ENCODE data around the gene GPR68.

The GPR68 gene

GRCh38 chr14:91232603-91233002 lies 11.9 kb downstream of the GPR68 start:
- no peak overlapping the region for H2BK15ac ChIP-seq (ENCODE audit: low read length)
- no peak for DNase-seq (ENCODE audit: low spot score)
- H3K9me3 ChIP-seq (replicated peaks in 1 of 2; ENCODE audit: control insufficient read depth in 2 of 2, insufficient read depth in 1 of 2, low read depth in 1 of 2, low read length in 2 of 2) = peaks cover 13 to 16% of the 10 kb centered on the region in 2 donors
- H4K91ac ChIP-seq (ENCODE audit: low read depth, low read length, poor library complexity) = no peak overlapping the region
- no peak overlapping the region for H3K4me3 ChIP-seq (ENCODE audit: low read length in 2 of 2)
- no peak overlapping the region for H2AFZ ChIP-seq (ENCODE audit: low read length)
- H3K4ac ChIP-seq (ENCODE audit: low read length) = no peak overlapping the region
- no peaks in the 10 kb centered on the region for H3K79me1 ChIP-seq (ENCODE audit: low read depth, low read length)
- no peak overlapping the region for H4K8ac ChIP-seq (ENCODE audit: low read depth, low read length)
- no peak overlapping the region for H3K14ac ChIP-seq (ENCODE audit: low read length)
- no peaks in the 10 kb centered on the region for H3K4me1 ChIP-seq (ENCODE audit: control insufficient read depth in 2 of 2, insufficient read depth in 1 of 2, low read depth in 1 of 2, low read length in 2 of 2)
- H2BK12ac ChIP-seq (ENCODE audit: low read length) = no peak overlapping the region
- H3K23ac ChIP-seq (ENCODE audit: low read depth, low read length, poor library complexity) = no peak overlapping the region
- no peak overlapping the region for H2BK120ac ChIP-seq (ENCODE audit: low read depth, low read length)
- no peak overlapping the region for H2AK5ac ChIP-seq (ENCODE audit: low read depth, low read length)
- no peak overlapping the region for H3K18ac ChIP-seq (ENCODE audit: low read length)
- H2BK5ac ChIP-seq (ENCODE audit: low read length) = no peak overlapping the region
- whole genome bisulfite sequencing, 2 donors (ENCODE audit: extremely low coverage in 2 of 2, insufficient read length in 2 of 2, insufficient replicate concordance in 1 of 2) = no CpG with 5 or more reads among the region's 2 CpGs
- no peaks in the 10 kb centered on the region for H3K36me3 ChIP-seq (replicated peaks in 1 of 2; ENCODE audit: control insufficient read depth in 2 of 2, insufficient read depth in 2 of 2, low read length in 2 of 2)
- no peak overlapping the region for H3K4me2 ChIP-seq (ENCODE audit: insufficient read depth, low read length, poor library complexity, severe bottlenecking)
- H3K9ac ChIP-seq (ENCODE audit: low read depth, low read length, poor library complexity) = no peak overlapping the region
- no peak overlapping the region for H3K27ac ChIP-seq (replicated peaks; ENCODE audit: low read length)
- H3K27me3 ChIP-seq (ENCODE audit: control insufficient read depth in 3 of 3, insufficient read depth in 3 of 3, low read depth in 1 of 3, low read length in 3 of 3) = no peaks in the 10 kb centered on the region

DNA sequence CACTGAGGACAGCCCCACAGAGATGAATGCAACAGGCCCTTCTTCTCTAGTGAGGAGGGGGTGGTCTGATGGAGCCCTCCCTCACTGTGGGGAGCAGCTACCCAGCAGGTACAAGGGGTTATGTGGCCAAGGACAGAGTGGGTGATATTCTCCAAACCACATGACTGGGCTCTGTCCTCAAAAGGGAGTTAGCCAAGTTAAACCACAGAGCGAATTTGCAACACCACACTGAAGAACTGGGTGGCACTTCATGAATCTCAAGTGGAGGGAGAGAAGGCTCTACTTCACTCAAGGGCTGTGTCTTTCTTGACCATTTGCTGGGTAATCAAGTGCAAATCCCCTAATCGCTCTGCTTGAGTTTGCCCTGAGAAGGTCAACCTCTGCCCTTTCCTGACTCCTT lies 12.5 kb downstream of the GPR68 start:
- no peak overlapping the region for H2AK5ac ChIP-seq (ENCODE audit: low read depth, low read length)
- no peak overlapping the region for H3K14ac ChIP-seq (ENCODE audit: low read length)
- H2AFZ ChIP-seq (ENCODE audit: low read length) = no peak overlapping the region
- no peak overlapping the region for H4K8ac ChIP-seq (ENCODE audit: low read depth, low read length)
- no peak overlapping the region for H3K4me3 ChIP-seq (ENCODE audit: low read length in 2 of 2)
- H4K91ac ChIP-seq (ENCODE audit: low read depth, low read length, poor library complexity) = no peak overlapping the region
- H3K23ac ChIP-seq (ENCODE audit: low read depth, low read length, poor library complexity) = no peak overlapping the region
- no peak overlapping the region for H2BK5ac ChIP-seq (ENCODE audit: low read length)
- no peak for DNase-seq (ENCODE audit: low spot score)
- H3K9ac ChIP-seq (ENCODE audit: low read depth, low read length, poor library complexity) = no peak overlapping the region
- H3K18ac ChIP-seq (ENCODE audit: low read length) = no peak overlapping the region
- H3K79me1 ChIP-seq (ENCODE audit: low read depth, low read length) = no peaks in the 10 kb centered on the region
- peaks cover 13 to 16% of the 10 kb centered on the region in 2 donors for H3K9me3 ChIP-seq (replicated peaks in 1 of 2; ENCODE audit: control insufficient read depth in 2 of 2, insufficient read depth in 1 of 2, low read depth in 1 of 2, low read length in 2 of 2)
- no peaks in the 10 kb centered on the region for H3K27me3 ChIP-seq (ENCODE audit: control insufficient read depth in 3 of 3, insufficient read depth in 3 of 3, low read depth in 1 of 3, low read length in 3 of 3)
- H2BK15ac ChIP-seq (ENCODE audit: low read length) = no peak overlapping the region
- no peak overlapping the region for H3K4ac ChIP-seq (ENCODE audit: low read length)
- H2BK120ac ChIP-seq (ENCODE audit: low read depth, low read length) = no peak overlapping the region
- H3K4me2 ChIP-seq (ENCODE audit: insufficient read depth, low read length, poor library complexity, severe bottlenecking) = no peak overlapping the region
- no peaks in the 10 kb centered on the region for H3K36me3 ChIP-seq (replicated peaks in 1 of 2; ENCODE audit: control insufficient read depth in 2 of 2, insufficient read depth in 2 of 2, low read length in 2 of 2)
- no peak overlapping the region for H2BK12ac ChIP-seq (ENCODE audit: low read length)
- no peaks in the 10 kb centered on the region for H3K4me1 ChIP-seq (ENCODE audit: control insufficient read depth in 2 of 2, insufficient read depth in 1 of 2, low read depth in 1 of 2, low read length in 2 of 2)
- H3K27ac ChIP-seq (replicated peaks; ENCODE audit: low read length) = no peak overlapping the region
- no CpG with 5 or more reads among the region's 2 CpGs for whole genome bisulfite sequencing, 2 donors (ENCODE audit: extremely low coverage in 2 of 2, insufficient read length in 2 of 2, insufficient replicate concordance in 1 of 2)

GRCh38 chr14:91231446-91231845 lies 13.1 kb downstream of the GPR68 start:
- no peak for DNase-seq (ENCODE audit: low spot score)
- H3K4me1 ChIP-seq (ENCODE audit: control insufficient read depth in 2 of 2, insufficient read depth in 1 of 2, low read depth in 1 of 2, low read length in 2 of 2) = no peaks in the 10 kb centered on the region
- no peak overlapping the region for H2AK5ac ChIP-seq (ENCODE audit: low read depth, low read length)
- H3K27me3 ChIP-seq (ENCODE audit: control insufficient read depth in 3 of 3, insufficient read depth in 3 of 3, low read depth in 1 of 3, low read length in 3 of 3) = no peaks in the 10 kb centered on the region
- no peak overlapping the region for H2BK5ac ChIP-seq (ENCODE audit: low read length)
- H2BK120ac ChIP-seq (ENCODE audit: low read depth, low read length) = no peak overlapping the region
- no peak overlapping the region for H2BK15ac ChIP-seq (ENCODE audit: low read length)
- H3K14ac ChIP-seq (ENCODE audit: low read length) = no peak overlapping the region
- no peaks in the 10 kb centered on the region for H3K79me1 ChIP-seq (ENCODE audit: low read depth, low read length)
- WGBS, 2 donors (ENCODE audit: extremely low coverage in 2 of 2, insufficient read length in 2 of 2, insufficient replicate concordance in 1 of 2) = no CpG with 5 or more reads among the region's 3 CpGs
- H3K4me3 ChIP-seq (ENCODE audit: low read length in 2 of 2) = no peak overlapping the region
- H3K9me3 ChIP-seq (replicated peaks in 1 of 2; ENCODE audit: control insufficient read depth in 2 of 2, insufficient read depth in 1 of 2, low read depth in 1 of 2, low read length in 2 of 2) = peaks cover 13 to 16% of the 10 kb centered on the region in 2 donors
- H3K4ac ChIP-seq (ENCODE audit: low read length) = no peak overlapping the region
- H4K91ac ChIP-seq (ENCODE audit: low read depth, low read length, poor library complexity) = no peak overlapping the region
- no peak overlapping the region for H3K23ac ChIP-seq (ENCODE audit: low read depth, low read length, poor library complexity)
- H3K36me3 ChIP-seq (replicated peaks in 1 of 2; ENCODE audit: control insufficient read depth in 2 of 2, insufficient read depth in 2 of 2, low read length in 2 of 2) = no peaks in the 10 kb centered on the region
- no peak overlapping the region for H4K8ac ChIP-seq (ENCODE audit: low read depth, low read length)
- H3K18ac ChIP-seq (ENCODE audit: low read length) = no peak overlapping the region
- H3K4me2 ChIP-seq (ENCODE audit: insufficient read depth, low read length, poor library complexity, severe bottlenecking) = no peak overlapping the region
- H3K9ac ChIP-seq (ENCODE audit: low read depth, low read length, poor library complexity) = no peak overlapping the region
- no peak overlapping the region for H2BK12ac ChIP-seq (ENCODE audit: low read length)
- no peak overlapping the region for H3K27ac ChIP-seq (replicated peaks; ENCODE audit: low read length)
- no peak overlapping the region for H2AFZ ChIP-seq (ENCODE audit: low read length)

DNA sequence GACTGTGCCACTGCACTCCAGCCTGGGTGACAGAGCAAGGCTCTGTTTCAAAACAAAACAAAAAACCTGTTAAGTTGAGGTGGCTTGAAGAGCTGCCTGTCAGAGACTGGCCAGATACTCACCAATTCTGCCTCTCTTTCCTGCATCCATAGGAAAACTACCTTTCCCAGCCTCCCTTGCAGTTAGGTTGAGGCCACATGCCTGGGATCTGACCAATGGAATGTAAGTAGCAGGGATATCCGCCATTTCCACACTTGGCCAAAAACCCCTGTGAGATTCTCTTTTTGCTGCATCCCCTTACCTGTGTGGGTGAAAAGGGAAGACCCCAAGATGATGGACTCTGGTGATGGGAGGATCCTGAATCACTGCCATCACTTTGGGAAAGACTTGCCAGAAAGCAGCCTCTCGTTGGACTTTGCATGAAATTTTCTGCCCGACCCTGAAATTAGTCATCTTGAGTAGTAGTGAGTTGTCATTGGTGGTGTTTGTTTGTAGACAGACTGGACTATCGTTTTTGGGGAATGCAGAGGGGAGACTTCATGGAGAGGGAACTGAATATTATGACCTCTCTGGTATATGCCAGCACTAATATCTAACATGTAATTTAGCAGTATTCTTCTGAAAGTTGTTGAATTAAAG lies 14.0 kb downstream of the GPR68 start:
- Histone ChIP-seq H3K4ac (ENCODE audit: low read length) (no peak overlapping the region), H3K23ac (ENCODE audit: low read depth, low read length, poor library complexity) (no peak overlapping the region), H2AFZ (ENCODE audit: low read length) (no peak overlapping the region), H3K9ac (ENCODE audit: low read depth, low read length, poor library complexity) (no peak overlapping the region), H3K27me3 (ENCODE audit: control insufficient read depth in 3 of 3, insufficient read depth in 3 of 3, low read depth in 1 of 3, low read length in 3 of 3) (no peaks in the 10 kb centered on the region), H3K14ac (ENCODE audit: low read length) (no peak overlapping the region), H3K4me1 (ENCODE audit: control insufficient read depth in 2 of 2, insufficient read depth in 1 of 2, low read depth in 1 of 2, low read length in 2 of 2) (no peaks in the 10 kb centered on the region), H2AK5ac (ENCODE audit: low read depth, low read length) (no peak overlapping the region), H3K9me3 (replicated peaks in 1 of 2; ENCODE audit: control insufficient read depth in 2 of 2, insufficient read depth in 1 of 2, low read depth in 1 of 2, low read length in 2 of 2) (peaks cover 13 to 16% of the 10 kb centered on the region in 2 donors), H3K36me3 (replicated peaks in 1 of 2; ENCODE audit: control insufficient read depth in 2 of 2, insufficient read depth in 2 of 2, low read length in 2 of 2) (no peaks in the 10 kb centered on the region), H2BK5ac (ENCODE audit: low read length) (no peak overlapping the region), H3K79me1 (ENCODE audit: low read depth, low read length) (no peaks in the 10 kb centered on the region), H4K91ac (ENCODE audit: low read depth, low read length, poor library complexity) (no peak overlapping the region), H3K27ac (replicated peaks; ENCODE audit: low read length) (no peak overlapping the region), H3K18ac (ENCODE audit: low read length) (no peak overlapping the region), H2BK120ac (ENCODE audit: low read depth, low read length) (no peak overlapping the region), H4K8ac (ENCODE audit: low read depth, low read length) (no peak overlapping the region), H3K4me3 (ENCODE audit: low read length in 2 of 2) (no peak overlapping the region), H3K4me2 (ENCODE audit: insufficient read depth, low read length, poor library complexity, severe bottlenecking) (no peak overlapping the region), H2BK15ac (ENCODE audit: low read length) (no peak overlapping the region), H2BK12ac (ENCODE audit: low read length) (no peak overlapping the region)
- DNase-seq (ENCODE audit: low spot score) = no peak
- WGBS, 2 donors (ENCODE audit: extremely low coverage in 2 of 2, insufficient read length in 2 of 2, insufficient replicate concordance in 1 of 2) = no CpG with 5 or more reads among the region's 4 CpGs
